Measurements from ENCODE around the gene TTLL11. TPM values are rescaled to one million over a fixed set of nuclear protein-coding genes. Genes with fewer than 3 reads are reported as not detected.
"Not testable (repeated sequence)": the region's sequence is repeated elsewhere in the genome, so short reads cannot be mapped to it uniquely, and the experiment has no call there.

Gene TTLL11
- total RNA-seq, 1 donor from 2014 or later: 5.8 TPM

DNA sequence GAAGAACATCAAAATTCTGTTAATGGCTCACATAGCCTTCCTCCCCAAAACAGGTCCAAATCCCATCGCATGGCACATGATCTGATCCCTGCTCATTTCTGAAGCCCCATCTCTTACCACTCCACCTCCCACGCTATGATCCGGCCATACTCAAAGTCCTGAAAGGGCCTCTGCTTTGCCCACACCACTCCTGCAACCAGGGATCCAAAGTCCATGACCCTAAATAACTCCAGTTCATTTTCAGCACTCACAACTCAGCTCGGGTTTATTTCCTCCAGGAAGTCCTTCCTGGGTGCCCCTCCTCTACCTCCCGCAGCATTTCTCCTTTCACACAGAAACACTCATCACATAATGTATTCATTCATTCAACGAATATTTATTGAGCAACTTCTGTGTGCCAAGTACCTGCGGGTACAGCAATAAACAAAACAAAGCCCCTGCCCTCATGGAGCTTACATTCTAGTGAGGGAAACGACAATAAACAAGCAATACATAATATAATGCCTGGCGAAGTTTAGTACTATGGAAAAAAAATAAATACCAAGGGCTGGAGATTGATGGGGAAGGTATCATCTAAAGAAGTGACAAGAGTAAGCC lies 2.7 kb downstream of the TTLL11 start:
- ATAC-seq (no peak), DNase-seq (no peak)
- intact Hi-C loops (cut with micrococcal nuclease): no loop called here

DNA sequence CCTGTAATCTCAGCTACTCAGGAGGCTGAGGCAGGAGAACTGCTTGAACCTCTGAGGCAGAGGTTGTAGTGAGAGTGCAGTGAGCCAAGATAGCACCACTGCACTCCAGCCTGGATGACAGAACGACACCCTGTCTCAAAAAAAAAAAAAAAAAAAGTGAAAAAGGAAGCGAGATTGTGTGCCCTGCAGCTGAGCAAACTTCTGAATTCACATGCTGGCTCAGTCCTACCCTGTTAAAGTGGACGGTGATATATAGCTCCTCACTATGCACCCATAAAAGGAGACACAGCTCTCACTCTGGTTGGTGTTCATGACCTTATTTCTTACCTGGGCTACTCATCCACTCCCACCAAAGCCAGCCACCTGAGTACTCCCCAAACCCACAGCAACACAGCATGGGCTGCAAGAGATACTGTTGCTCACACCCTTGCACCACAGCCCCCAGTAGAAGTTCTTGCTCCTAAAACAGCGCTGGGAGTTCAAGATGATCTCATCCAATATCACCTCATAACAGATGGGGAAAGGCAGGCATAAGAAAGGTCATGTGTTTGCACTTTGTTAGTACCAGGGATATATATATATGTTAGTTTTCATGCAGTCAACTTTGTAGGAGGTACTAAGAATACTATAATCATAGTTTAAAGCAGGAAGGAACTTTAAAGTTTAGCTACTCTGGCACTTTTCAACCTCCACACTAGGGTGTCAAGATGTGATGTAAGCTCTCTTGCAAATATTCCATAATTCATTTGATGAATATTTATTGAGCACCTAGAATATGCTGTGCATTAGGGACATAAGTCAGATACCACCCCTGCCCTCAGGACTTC lies 4.0 kb downstream of the TTLL11 start:
- no peak for ATAC-seq
- intact Hi-C loops (cut with micrococcal nuclease): no loop called here
- DNase-seq: no peak

DNA sequence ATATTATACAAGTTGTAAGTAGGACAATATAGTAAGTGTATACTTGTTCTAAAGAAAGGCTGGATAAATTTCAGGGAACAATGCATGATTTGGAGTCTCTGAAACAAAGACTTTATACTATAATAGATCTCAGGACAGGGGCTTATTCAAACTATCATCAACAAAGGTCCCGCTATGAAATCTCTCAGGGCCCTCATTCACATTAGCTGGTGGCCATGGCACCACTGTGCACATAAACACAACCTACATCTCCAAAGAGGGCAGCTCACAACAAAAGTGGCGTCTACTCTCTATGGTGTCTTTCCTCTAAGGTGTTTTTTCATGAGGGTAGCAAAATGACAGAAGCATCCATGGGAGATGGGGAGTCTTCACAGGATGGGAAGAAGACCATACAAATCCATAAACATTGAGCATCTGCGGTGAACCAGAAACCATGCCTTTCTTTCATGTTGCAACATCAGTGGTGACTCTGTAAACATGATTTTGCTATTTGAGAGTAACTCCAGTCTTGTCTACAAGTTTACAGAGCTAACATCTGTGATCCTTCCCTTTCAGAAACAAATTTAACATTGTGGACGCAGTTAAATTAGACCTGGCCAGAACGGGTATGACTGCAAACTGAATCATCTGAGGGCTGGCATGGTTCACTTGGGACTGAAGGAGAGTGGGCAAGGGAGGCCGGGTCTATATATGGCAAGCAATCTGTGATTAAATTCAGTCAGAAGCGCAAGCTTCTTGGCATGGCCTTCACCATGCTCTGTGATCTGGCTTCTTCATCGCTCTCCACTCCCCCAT lies 5.5 kb downstream of the TTLL11 start:
- DNase-seq: no peak
- intact Hi-C loops (cut with micrococcal nuclease): no loop called here
- ATAC-seq: peak; percentile 64

DNA sequence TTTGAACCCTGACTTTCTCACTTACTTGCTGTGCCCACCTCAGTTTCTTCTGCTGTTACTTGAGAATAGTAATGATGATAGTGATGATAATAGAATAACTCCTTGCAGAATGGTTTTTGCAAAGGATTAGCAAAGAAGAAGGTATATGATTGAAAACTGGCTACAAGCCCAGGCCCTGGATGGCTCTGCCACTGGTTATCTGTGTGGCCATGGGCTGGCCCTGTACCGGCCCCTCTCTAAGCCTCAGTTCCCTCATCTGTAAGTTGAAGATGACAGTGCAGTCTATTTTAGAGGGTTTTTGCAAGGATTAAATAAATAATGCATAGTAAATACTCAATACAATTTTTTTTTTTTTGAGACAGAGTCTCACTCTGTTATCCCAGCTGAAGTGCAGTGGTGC lies 6.2 kb downstream of the TTLL11 start:
- DNase-seq (no peak), ATAC-seq (no peak)
- intact Hi-C loops (cut with micrococcal nuclease): no loop called here

DNA sequence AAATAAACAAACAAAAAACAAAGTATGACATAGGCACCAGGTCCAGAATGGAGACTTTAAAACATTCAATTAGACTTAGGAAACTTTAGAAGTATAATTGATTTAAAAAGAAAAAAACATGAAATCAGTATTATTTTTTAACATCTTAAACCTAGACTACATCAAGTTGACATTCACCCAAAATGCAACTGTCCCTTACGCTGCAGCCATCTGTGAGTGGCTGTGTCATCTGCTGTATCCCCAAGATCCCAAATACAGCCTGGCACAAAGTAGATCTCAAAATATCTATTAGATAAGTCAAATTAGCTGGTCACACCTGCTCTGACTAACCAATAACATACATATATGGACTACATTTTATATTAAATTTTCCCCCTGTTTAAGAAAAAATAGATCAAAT lies 7.8 kb downstream of the TTLL11 start:
- intact Hi-C loops (cut with micrococcal nuclease): no loop called here
- DNase-seq (no peak), ATAC-seq (no peak)

DNA sequence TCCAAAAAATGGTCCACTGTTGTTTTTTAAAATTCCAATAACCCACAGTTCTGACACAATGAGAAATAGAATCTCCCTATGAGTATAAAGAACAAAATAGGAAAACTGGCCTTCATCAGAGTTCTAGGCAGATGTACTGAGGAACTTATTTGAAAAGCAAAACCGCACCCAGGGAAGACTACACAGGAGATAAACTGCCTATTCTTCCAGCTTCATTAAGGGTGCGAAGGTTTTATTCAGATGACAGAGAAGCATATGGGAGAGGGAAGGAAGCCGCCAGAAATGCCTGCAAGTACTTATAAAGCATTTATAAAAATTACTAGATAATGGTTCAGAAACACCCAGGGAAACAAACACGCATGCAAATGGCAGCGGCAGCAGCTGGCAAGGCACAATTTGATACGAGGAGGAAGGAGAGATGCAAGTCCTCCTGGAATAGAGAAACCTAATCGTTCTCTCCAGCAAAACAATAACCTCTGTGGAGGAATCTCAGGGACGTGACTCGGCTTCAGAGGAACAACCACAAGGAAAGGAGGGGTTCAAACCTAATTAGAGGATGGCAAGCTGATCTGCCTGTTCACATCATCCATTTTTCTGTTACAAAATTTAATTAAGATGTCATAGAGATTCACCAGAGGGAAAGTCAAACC lies 9.0 kb downstream of the TTLL11 start:
- intact Hi-C loops (cut with micrococcal nuclease): no loop called here
- no peak for ATAC-seq
- DNase-seq: no peak

DNA sequence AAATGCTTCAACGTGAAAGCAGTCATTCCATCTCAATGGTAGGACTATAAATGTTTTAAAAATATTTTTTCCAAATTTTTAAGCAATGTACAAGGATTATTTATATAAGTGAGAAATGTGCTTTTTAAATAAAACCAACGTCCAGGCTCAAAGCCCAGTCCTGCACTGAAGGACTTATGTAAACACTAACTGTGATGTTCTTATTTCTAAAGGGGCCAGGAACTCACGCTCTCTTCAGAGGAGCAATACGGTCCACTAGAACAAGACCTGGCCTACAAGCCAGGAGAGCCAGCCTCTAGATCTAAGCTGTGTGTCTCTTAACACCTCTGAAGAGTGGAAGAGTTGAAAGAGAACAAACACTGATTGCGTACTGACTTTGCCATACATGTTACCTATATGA lies 12.1 kb downstream of the TTLL11 start:
- intact Hi-C loops (cut with micrococcal nuclease): no loop called here
- ATAC-seq (no peak), DNase-seq (no peak)

DNA sequence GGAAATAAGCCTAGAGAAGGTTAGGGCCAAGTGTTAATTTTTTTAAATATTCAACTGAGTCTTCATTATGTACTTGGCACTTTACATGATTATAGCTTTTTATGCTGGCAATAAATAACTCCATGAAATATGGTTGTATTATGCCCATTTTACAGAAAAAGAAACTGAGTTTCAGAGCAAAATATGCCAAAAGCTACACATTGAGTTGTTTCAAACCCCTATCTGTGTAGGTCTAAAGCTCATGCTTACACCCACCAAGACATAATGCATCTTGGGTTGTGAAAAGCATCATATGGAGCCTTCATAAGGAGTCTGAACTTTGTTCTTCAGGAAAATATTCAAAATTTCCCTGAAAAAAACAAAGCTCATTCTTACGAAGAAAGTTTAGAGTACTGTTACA lies 14.6 kb downstream of the TTLL11 start:
- ATAC-seq (no peak), DNase-seq (no peak)
- intact Hi-C loops (cut with micrococcal nuclease): no loop called here

DNA sequence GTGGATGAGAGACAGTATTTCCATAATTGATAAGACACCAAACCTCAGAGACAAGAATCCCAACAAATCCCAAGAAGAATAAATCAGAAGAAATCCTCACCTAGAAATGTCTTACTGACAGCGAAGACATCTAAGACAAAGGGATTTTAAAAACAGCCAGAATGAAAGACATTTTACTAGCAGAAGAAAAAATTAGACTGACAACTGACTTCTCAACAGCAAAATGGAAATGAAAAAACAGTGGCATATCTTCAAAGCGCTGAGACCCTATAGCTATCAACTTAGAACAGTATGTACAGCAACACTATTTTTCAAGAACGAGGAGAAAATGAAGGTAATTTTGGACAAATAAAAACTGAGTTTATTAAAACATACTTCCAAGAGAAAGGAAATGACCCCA lies 16.3 kb downstream of the TTLL11 start:
- intact Hi-C loops (cut with micrococcal nuclease): no loop called here
- DNase-seq (no peak), ATAC-seq (no peak)

DNA sequence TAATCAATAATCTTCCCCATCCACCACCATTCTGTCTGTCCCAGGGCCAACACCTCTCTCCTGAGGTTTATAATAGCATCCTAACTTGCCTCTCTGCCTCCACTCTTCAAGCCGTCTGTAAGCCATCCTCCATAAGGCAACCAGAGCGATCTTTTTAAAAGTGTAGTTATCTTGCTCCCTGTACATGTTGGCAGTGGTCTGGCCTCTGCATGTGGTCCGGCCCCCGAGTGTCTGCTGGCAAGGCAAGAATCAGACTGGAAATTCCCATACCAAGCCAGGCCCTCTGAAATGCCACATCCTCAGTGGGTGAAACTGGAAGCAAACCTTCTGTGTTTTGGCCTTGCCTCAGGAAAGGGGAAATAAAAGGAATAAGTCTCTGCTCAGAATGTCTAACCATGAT lies 17.0 kb downstream of the TTLL11 start:
- intact Hi-C loops (cut with micrococcal nuclease): no loop called here

DNA sequence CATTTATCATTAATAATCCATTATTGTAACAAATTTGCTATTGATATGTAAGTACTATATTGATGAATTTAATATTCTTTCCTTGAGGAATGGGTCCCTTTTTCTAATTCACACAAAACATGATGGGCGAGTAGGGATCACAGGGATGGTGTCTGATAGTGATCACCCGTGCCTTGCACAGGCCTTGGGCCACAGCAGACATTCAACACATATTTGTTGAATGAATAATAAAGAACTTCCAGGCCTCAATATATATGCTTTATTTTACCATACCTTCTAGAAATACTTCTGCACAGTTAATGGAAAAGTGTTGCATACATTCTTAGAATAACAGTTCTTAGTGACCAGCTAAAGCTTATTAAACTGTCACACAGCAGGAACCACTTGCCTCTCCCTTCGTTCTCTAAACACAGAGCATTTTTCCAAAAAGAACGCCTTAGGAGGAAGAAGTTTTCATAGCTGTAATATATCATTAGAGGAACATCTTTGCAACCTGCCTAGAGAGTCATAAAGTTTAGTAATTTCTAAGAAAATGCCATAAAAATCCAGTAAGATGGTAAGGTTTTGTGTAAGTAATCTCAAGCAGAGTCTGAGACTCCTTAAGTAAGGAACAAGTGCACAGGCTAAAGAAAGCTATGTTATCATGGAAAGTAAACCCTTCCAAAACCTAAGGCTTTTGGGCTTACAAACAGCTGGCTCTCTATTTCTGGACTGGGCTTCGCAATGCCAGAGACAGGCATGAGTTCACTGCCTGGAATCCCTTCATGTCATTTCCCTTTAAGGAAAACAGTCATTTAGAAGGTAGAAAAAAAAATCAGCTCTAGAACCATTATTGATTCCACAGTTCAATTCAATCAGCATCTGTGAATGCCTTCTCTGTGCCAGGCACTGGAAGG lies 17.7 kb downstream of the TTLL11 start:
- ATAC-seq (peak; percentile 45), DNase-seq (no peak)
- intact Hi-C loops (cut with micrococcal nuclease): no loop called here

More for the DNA sequence above, 17.0 kb downstream of the TTLL11 start:
- peak; percentile 51 for DNase-seq
- peak; percentile 87 for ATAC-seq

DNA sequence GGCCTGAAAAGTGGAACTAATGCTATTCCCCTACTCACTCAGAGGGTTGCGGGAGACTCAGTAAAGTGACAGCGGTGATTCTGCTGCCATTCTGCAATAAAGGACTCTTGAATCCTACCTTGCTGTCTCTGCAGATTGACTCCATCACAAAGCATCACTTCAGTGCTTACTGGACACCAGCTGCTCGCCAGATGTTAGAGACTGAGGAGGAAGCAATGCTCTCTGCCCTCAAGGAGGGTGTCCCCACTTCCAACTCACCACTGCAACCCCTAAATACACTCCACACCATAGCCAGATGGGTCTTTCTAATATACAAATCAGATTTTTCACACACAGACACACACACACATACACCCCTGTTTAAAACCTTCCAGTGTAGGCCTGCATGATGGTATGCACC lies 21.4 kb downstream of the TTLL11 start:
- intact Hi-C loops (cut with micrococcal nuclease): no loop called here
- ATAC-seq (no peak), DNase-seq (no peak)

DNA sequence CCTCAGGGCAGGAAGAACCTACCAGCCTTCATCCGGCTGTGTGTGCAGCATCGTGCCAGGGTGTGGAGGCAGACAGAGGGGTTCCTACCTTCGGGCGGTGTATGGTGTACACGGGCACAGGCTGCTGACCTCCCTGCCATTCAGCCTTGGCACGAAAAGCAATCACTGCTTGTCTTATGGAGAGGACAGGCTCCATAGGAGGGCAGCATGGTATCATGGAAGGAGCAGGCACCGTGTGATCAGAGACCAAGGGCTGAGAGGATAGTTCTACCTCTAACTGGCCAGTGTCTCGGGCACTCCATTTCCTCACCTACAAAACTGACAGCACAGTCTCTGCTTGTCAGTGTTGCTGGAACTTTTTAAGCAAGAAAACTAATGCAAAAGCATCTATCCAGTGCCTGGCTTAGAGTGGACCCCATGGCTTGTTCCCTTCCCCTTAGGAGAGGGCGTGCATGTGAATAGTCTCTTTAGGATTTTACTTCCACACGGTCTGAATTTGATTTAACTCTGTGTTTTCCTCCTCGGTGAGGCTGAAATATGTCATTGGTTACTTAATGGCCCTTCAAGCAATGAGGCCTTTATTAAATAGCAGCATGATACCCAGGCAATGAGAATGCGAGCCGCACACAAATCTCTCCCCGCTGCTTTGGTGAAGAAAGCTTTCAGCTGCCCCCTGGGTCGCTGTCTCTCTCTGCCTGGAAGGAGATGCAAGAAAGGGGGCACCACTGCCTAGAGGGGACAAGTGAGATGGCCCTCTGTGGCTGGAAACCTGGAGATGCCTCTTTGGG lies 22.2 kb downstream of the TTLL11 start:
- peak; percentile 74 for ATAC-seq
- intact Hi-C loops (cut with micrococcal nuclease): no loop called here
- DNase-seq: no peak

DNA sequence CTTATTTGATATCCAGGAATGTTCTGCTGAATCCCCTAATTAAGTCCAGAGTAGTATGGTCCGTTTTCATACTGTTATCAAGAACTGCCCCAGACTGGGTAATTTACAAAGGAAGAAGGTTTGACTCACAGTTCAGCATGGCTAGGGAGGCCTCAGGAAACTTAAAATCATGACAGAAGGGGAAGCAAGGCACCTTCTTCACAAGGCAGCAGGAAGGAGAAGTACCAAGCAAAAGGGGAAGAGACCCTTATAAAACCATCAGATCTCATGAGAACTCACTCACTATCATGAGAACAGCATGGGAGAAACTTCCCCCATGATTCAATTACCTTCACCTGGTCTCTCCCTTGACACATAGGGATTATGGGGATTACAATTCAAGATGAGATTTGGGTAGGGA lies 26.4 kb downstream of the TTLL11 start:
- DNase-seq; intact Hi-C loops (cut with micrococcal nuclease); ATAC-seq: not testable (repeated sequence)

DNA sequence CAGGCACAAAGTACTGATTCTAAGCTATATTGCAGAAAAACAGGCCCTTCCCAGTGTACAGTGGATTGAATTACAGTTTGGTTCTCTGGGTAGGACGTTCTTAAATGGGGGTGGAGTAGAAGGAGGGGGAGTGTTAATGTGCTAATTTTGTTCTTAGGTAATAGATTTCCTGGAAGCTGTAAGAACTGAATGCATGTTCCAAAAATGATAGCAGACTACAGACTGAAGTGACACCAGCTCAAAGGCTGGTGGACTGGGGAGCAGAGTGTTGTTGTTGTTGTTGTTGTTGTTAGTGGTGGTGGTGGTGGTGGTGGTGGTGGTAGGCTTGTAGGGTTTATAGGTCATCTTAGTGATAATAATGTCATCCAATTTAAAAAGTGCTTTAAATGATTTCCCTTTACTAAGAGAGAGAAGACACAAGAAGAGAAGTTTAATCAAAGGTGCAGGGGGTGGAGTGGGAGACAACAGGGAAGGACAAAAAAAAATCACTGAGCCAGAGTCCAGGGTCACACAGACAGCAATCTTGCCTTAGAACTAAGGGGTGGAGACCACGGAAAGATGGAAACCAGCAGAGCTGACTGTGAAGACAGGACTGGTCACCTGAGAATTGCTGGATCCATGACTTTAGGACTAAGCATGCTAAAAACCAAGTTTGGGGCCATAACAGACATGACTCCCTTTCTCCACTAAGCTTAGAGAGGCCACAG lies 27.0 kb downstream of the TTLL11 start:
- DNase-seq: no peak
- intact Hi-C loops (cut with micrococcal nuclease): no loop called here
- peak; percentile 80 for ATAC-seq

DNA sequence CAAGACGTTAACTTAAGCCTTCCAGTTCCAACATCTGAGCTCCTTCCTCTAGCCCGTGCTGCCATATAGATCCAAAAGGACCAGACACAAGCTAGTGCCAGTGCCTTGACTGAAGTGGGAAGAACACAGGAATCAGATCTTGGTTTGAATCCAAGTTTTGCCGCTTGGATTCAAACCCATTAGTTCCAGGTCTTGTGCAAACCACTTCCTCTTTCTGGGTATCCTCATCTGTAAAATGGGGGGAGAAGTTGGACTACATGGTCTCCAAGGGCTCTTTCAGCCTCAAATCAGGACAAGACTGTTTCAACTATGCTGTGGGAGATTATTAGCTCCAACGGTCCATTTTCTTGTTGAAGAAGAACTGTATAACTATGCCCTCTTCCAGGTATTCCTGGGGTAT lies 32.6 kb downstream of the TTLL11 start:
- DNase-seq (no peak), ATAC-seq (no peak)
- intact Hi-C loops (cut with micrococcal nuclease): no loop called here

DNA sequence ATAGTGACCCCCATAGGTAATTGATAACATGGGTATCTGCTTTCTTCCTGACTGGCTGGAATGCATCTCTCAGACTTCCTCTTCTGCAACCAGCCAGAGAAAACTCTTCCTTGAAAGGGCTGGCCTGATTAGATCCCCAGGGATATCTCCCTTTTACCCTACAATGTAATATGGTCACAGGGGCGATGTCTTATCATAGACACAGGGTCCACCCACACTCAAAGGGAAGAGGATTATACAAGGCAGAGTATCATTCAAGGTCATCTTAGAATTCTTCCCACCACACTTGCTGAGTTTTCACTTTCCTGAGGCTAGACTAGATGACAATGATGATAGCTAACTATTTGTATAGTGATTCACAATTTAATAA lies 33.2 kb downstream of the TTLL11 start:
- intact Hi-C loops (cut with micrococcal nuclease): no loop called here
- ATAC-seq: no peak
- no peak for DNase-seq
